HG03354 (cell line): Measurements from ENCODE around the gene TPX2.
"Not testable (repeated sequence)": the region's sequence is repeated elsewhere in the genome, so short reads cannot be mapped to it uniquely, and the experiment has no call there.

Experiments used
- ATAC-seq: cut with Tn5 transposase; IDR thresholded peaks from one replicate; pipeline ENCODE4 v1.9.1; 2021; ENCODE audit warnings: mild to moderate bottlenecking; ENCODE audit not compliant: unreplicated experiment, poor library complexity, severe bottlenecking

The TPX2 gene

DNA sequence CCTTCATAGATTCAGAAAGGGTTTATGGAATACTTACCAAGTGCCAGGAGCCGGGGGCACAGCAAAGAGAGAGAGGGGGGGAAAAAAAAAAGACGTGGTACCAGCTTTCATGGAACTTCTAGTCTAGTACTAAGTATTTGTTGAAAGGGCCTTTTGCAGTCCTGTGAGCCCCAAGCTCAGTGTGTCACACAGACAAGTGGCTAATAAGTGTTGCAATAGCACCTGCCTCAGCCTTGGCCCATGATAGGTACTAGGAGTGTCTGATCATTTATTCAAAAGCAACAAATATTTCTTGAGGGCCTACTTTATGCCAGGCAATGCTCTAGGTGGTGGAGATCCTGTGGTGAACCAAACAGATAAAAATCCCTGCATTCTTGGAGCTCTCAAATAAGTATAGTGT, 88.0 kb downstream of the TPX2 start:
- ATAC-seq, result no peak

DNA sequence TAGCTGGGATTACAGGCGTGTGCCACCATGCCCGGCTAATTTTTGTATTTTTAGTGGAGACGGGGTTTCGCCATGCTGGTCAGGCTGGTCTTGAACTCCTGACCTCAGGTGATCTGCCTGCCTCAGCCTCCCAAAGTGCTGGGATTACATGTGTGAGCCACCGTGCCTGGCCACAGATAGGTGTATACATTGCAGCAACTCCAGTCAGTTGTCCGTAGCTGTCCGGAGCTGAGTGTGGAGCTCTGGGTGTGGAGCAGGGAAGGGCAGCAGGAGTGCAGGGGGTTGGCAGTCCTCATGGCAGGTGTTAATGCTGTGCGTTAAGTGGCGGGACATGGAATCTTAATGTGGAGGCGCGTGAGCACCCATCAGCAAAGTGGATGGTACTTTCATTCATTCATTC, 88.9 kb downstream of the TPX2 start:
- ATAC-seq, result not testable (repeated sequence)

DNA sequence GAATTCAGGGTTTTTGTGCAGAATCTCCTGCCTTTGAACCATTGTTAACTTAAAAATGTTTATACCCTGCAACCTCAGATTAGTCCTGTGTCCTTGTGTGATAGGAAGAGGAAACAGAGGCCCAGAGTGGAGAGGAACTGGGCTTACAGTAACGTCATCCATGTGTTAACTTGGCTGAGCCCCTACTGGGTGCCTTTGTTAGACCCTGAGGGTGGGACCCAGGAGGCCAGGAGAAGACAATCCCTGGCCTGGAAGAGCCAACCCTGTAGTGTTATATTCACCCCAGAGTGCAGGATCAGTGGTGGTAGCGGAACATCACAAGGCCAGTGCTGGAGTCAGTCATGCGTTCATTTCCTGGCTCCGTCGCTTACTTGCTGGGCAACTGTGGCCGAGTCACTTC, 90.6 kb downstream of the TPX2 start:
- ATAC-seq, result no peak

DNA sequence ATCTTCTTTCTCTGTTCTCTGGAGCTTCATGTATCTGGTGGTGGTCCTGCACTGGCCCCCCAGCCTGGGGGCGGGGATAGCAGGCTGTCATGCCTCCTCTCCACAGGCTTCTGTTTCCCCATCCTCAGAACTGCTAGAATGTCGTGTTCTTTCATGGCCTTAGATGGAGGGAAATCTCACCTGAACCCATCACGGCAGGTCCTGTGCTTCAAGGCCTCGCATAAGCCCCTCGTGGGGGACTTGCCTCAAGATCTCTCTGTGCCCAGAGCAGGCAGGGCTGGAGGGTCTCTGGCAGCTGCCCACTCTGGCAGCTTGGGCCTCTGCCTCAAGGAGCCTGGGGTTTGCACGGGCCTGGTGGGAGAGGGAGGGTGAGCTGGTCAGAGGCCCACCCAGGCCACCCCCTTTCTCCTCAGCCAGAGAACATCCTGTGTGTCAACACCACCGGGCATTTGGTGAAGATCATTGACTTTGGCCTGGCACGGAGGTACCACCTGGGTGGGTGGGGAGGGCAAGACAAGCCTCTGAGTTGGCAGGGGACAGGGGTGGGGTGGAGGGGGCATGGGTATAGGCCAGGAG, 91.4 kb downstream of the TPX2 start:
- ATAC-seq, result no peak

DNA sequence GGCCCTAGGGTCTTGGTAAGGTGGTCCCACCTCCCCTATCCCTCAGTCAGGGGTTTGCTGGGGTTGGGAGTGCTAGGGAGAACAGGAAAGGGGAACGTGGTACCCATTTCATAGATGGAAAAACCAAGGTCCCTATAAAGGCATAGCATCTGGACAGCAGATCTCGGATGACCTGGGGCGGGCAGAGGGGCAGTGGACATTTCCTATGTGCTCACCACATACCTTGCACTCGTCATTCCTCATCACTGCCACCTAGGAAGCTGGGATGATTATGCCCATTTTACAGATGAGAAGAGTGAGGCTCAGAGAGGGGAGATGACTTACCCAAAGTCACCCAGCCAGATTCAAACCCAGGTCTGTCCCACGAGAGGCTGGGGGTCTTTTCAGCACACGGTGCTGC, 92.1 kb downstream of the TPX2 start:
- ATAC-seq, result no peak

DNA sequence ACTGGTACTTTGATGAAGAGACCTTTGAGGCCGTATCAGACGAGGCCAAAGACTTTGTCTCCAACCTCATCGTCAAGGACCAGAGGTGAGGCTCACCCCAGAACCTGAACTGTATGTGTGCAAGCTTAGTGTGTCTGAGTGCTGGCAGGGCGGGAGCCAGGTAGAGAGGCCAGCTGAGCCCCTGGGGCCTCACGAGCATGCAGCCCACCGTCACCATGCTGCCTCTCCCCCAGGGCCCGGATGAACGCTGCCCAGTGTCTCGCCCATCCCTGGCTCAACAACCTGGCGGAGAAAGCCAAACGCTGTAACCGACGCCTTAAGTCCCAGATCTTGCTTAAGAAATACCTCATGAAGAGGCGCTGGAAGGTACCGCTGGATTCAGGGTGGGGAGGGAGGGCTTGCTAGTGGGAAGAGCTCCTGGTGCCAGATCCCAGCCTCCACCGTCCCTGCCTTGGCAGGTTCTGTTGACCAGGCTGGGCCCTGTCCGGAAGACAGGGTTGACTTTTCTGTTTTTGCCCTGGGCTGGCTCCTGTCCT, 92.7 kb downstream of the TPX2 start:
- ATAC-seq, result no peak

DNA sequence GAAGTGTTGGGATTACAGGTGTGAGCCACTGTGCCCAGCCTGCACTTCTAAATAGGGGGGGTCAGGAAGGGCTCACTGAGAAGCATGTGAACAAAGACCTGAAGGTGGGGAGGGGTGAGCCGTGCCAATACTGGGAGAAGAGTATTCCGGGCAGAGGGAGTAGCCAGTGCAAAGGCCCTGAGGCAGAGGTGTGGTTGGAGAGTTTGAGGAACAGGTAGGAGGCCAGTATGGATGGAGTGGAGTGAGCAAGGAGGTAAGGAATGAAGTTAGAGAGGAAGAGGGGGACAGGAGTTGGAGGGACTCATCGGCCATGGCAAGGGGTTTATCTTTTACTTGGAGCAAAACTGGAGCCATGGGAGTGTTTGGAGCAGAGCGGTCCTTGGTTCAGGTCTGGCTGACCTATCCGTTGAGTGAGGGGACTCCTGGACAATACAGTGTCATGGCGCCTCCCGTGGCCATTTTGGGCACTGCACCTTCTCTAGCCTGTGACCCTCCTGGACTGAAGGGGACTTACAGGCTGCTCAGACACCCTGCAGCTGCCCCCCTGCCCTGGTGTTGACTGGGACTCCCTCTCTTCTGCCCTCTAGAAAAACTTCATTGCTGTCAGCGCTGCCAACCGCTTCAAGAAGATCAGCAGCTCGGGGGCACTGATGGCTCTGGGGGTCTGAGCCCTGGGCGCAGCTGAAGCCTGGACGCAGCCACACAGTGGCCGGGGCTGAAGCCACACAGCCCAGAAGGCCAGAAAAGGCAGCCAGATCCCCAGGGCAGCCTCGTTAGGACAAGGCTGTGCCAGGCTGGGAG, 94.2 kb downstream of the TPX2 start:
- ATAC-seq, result no peak

DNA sequence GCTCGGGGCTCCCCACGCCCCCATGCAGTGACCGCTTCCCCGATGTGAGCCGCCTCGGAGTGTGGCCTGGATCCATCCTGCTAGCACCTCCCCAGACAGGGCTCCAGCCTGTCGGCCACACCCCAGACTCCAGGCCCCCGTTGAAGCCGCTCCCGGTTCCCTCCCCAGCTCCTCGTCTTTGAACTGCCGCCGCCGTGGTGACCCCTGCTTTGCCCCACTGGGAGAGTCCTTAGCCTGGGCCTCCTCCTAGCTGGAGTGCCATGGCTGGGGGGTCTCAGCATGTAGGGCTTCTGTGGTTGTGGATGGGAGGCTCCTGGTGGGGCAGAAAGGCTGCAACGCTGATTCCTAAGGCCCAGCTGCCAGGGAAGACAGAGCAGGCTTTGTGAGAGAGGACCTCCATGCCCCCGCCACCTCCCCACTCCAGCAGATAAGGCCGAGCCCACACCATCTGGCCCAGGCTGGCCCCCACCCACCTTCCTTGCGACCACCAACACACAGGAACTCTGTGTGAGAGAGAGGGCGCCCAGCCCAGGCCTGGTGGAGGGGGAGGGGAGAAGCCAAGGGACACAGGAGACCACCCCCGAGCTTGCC, 94.9 kb downstream of the TPX2 start:
- ATAC-seq, result no peak

DNA sequence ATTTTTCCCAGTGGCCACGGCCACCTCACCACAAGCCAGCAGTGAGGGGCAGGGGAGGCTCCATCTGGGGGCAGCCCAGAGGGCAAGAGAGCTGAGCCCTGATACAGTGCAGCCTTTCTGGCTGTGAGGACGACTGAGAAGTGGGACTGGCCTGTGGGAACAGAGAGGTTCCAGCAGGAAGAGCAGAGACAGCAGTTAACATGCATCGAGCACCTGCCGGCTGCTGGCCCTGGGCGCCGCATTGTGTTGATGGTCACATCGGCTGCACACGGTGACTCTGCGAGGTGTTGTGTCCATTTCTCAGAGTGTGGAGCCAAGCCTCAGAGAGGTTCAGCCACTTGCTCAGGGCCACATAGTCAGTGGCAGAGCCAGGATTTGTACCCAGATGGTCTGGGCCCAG, 96.5 kb downstream of the TPX2 start:
- peak; percentile 10 for ATAC-seq

DNA sequence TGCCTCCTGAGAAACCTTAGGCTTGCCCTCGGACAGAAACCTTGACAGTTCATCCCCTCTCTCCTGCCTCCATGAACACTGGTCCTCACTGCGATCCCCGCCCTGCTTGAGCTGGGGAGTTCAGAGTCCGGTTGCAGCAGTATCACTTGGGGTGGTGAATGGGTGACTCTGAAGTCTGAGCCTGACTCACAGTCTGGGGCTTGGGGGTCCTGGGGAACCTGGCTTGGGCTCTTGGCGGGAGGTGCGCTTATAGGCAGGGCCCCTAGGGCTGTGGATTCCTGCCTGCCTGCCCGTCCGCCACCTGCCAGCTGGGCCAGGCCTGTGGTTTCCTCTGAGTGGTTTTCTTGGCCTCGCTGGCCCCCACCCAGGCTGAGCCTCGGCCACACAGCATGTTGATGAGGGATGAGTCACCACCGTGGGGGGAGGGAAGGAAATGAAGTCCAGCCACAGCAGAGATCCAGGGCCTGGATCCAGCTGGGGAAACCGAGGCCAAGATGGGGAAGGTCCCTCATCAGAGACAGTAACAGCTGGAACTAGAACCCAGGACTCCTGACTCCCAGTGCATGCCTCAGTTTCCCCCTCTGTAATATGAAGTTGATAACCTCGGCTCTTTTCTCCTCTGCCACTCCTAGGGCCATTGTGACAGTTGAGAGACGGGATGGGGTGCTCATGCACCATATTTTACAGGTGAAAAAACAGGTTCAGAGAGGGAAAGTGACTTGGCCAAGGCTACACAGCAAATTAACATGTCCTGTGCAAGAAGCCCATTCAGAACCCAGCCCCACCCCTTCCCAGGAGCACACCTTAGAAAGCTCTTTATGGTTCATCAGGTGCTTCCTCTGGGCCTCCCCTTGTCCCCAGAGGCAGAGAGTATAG, 97.1 kb downstream of the TPX2 start:
- ATAC-seq, result peak; percentile 89

DNA sequence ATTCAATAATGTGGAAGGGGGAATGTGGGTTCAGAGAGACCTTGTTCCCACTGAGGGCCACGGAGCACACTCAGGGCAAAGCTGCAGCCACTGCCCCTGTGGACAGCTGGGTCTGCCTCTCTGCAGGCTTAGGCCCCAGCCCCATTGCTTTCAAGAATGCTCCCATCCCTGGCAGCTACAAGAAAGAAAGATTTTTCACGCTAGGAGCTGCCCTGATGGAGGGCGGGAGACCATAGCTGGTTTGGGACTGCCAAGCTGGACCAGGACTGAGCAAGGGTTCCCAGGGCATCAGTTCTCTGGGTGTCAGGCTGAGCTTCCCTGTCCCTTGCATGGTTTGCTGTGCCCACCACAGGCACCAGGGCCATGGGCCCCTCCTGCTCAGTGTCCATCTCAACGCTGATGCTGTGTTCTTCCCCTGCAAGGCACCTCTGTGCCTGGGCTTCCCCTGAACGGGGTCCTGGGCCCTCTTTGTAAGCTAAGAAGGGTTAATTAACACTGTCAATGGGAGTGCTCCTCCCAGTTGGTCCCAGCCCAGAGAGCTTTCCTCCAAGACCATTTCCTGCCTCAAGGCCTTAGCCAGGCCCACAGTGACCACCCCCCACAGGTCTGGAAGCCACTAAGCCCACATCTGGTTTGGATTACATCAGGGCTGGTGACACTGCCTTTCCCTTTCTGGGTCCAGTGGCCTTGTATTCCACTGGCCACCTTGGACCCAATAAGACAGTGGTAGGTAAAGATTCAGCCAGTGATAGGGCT, 97.9 kb downstream of the TPX2 start:
- no peak for ATAC-seq

DNA sequence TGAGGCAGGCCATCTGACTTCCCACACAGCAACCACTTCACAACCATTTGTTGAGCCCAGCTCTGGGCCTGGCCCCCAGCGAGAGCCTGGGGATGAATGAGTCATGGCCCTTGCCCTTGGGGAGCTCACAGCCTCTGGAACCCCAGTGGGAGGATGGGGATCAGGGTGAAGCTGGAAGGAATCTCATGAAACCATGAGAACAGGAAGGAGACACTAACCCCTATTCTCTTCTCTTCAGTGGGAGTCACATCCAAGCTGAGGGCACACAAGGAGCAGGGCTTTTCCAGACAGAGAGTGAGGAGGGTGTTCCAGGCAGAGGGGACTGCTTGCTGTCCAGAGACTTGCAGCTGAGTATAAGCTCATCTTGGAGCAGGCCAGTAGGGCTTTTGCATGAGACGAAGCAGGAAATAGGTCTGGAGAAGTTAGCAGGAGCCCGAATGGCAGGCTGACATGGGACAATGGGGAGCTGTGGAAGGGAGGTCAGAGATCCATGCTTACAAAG, 98.9 kb downstream of the TPX2 start:
- no peak for ATAC-seq

DNA sequence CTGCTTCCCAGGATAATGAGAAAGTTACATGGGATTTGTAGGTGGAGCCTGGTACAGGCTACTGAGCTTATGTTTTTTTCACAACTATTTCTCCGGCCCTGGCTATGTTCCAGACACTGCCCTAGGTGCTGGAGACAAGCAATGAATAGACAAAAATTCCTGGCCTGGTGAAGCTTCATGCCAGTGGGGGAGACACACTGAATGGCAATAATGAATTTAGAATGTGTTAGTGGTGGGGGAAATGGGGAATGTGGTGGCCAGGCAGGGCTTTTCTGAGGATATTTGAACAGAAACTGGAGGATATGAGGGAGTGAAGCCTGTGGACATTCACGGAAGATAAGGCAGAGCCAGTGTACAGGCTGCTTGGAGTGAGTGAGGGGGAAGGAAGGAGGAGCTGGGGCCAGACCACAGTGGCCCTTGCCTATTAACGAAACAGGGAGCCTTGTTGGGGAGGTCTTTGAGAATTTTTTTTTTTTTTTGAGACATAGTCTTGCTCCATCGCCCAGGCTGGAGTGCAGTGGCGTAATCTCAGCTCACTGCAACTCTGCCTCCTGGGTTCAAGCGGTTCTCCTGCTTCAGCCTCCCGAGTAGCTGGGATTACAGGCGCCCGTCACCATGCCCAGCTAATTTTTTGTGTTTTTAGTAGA, 99.7 kb downstream of the TPX2 start:
- ATAC-seq, result no peak

DNA sequence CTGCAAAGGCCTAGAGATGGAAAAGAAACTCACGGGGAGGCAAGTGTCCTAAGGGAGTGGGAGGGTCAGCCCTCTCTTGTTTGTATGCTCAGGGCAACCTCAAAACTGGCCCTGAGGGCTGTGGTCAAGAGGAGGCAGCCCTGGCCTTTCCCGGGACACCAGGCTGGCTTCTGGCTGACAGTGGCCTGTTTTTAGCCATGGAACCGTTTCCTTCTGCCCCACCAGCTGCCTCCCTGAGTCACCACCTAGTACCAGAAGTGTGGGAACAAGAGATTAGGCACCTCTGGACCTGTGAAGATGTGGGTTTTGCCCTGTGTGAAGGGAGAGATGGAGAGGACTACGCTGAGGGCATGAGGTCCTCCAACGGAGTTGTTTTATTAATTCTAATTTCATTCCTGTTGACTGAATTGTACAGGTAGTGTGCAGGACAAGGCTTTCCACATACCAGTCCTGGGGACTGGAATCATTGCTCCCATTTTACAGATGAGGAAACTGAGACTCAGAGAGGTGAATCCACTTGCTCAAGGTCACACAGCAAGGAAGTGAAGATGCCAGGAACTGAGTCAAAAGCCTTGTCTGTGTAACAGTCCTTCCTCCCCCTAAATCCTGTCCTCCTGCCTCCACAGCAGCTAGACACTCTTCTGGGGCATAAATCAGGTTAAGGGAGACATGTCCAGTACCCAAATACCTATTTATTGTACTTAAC, 100.8 kb downstream of the TPX2 start:
- no peak for ATAC-seq

DNA sequence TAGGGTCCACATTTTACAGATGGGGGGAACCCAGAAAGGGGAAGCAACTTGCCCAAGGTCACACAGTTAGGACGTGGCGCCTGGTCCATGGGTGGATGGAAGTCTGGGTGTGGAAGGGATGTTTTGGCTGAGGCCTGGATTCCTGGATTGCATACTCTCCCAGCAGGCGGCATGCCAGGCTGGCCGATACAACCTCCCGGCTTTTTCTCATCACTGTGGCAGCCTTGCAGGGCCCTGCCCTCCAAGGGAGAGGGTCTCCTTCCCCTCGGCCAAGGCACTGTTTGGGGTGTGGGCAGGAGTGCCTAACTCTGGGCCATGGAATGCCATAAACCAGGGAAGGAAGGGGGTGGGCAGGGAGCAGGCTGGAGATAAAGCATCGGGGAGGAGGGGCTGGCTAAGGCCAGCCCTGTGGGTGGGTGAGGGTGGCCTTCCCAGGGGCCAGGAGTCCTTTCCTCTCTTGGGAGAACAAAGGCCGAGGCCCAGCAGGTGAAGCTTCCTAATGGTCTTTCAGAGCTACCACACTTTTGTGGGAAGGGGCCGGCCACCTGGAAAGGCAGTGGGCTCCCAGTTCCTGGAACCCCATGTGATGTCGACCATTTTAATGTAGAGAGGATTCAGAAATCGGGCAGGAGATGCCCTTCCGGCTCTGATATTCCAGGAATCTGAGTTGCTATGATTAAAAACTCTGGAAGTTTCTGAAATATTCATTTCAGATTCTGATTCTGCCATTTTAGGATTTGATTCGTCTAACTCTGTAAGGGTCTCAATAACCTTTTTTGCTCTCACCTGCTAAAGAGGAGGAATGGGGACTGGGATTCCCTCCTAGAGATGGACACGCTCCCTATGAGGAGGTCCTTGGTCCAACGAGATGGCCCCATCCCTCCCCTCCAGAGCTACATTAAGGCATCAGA, 102.1 kb downstream of the TPX2 start:
- no peak for ATAC-seq

DNA sequence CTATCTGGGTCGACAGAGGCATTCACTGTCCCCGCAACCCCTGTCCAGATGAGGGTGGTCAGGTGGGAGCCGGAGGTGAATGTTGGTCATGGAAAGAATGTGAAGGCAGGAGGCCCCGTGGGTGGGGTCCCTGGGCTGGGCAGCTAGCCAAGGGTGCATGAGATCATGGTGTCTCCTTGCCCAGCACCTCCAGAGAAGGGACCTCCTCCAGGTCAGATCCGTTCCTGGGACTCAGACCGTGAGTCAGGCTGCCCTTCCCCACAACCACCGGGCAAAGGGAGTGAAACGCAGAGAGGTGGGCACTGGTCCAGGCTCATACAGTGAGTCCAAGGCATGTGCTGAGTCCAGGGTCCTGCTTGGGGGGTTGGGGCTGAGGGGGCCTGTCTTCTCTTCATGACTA, 102.8 kb downstream of the TPX2 start:
- no peak for ATAC-seq

DNA sequence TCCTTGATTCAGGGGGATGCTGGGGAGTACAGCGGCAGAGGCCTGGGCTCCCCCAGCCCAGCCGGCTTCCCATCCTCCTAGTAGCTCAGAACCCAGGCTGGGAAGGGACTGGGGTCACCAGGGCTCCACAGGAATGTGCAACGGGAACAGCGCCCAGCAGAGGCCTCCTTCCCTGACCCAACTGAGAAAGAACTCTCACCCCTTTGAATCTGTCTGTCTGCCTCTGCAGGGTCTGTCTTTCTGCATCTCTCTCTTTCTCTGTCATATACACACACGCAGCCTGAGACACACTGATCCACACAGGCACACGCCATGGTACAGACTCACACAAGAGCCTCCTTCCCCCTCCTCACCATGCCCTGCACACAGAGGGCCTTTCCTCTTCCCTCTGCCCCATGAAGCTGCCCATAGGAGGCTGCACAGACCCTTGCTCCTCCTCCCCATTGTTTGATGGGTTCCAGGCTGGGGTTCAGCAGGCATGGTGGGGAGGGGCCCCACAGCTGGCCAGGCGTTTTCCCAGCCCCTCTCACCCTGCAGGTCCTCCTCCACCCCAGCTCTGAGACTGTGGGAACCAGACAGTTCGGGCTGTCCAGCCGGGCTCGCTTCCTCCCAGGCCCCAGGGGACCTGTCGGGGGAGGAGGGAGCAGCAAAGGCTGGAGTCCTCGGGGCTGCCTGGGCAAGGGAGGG, 103.5 kb downstream of the TPX2 start:
- no peak for ATAC-seq
